ENCODE data around the gene CLEC19A.
"Not testable (repeated sequence)": the region's sequence is repeated elsewhere in the genome, so short reads cannot be mapped to it uniquely, and the experiment has no call there.

CLEC19A gene

DNA sequence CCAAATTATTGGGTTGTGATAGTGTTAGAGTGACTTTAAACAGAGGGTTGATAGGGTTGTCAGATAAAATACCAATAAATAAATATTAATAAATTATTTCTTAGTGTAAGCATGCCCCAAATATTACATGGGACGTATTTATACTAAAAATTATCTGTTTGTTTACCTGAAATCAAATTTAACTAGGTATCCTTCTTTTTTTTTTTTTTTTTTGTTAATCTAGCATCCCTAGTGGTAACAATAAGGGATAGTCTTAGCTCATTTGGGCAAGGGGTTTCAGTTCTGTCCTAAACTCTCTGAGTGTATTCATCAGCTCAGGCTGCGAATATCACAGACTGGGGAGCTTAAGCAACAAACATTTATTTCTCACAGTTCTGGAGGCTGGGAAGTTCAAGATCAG lies 1.3 kb downstream of the CLEC19A start:
- DNase-seq (ENCODE audit: low spot score) = no peak

DNA sequence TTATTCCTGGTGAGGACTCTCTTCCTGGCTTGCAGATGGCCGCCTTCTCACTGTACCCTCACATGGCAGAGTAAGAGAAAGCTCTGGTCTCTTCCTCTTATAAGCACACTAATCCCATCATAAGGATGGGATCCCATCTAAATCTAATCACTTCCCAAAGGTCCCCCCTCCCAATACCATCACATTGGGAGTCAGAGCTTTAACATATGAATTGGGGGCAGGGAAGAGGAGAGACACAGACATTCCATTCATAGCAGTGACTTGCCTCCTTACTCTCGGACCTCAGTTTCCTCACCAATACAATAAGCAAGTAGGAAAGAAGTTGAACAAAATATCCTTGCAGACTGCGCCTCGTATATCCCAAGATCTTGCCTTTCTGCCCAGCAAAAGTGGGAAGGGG lies 1.7 kb downstream of the CLEC19A start:
- DNase-seq (ENCODE audit: low spot score) = no peak

DNA sequence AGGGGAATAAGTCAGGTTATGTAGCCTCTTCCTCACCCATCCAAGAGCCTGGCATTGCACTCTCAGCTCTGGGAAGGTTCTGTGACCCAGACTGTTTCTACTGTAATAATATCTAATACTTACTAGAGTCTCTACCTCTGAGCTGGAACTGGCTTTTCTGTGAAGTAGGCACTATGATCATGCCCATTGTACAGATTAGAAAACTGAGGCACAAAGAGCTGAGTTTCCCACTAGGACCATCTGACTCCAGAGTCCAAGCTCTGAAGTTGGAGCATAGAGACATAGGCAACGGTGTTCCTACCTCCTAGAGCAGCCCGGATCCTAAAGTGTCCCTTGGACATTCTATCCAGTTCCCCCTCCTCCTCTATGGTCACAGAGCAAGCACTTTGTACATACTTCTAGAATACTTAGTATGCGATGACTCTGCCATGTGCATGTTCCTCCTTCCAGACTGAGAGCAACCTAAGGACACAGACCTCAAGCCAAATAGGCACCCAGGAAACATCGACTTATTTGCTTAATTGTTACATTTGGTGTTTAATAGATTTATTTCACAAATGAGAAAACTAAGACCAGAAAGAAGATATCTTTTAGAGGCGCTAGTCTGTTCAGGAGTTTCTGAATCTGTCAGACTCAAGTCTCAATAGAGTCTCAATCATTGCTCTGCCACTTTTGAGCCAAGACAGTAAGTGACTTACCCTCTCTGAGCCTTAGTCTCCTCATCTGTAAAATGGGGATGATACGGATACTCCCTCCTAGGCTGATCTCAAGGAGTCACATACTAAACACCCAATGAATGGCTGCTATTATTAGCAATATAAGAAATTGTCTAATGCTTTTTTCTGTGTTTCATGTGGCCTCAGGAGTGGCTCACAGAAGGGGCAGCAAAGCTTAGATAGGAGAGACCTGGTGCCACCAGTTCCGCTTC lies 3.6 kb downstream of the CLEC19A start:
- DNase-seq (ENCODE audit: low spot score) = no peak

DNA sequence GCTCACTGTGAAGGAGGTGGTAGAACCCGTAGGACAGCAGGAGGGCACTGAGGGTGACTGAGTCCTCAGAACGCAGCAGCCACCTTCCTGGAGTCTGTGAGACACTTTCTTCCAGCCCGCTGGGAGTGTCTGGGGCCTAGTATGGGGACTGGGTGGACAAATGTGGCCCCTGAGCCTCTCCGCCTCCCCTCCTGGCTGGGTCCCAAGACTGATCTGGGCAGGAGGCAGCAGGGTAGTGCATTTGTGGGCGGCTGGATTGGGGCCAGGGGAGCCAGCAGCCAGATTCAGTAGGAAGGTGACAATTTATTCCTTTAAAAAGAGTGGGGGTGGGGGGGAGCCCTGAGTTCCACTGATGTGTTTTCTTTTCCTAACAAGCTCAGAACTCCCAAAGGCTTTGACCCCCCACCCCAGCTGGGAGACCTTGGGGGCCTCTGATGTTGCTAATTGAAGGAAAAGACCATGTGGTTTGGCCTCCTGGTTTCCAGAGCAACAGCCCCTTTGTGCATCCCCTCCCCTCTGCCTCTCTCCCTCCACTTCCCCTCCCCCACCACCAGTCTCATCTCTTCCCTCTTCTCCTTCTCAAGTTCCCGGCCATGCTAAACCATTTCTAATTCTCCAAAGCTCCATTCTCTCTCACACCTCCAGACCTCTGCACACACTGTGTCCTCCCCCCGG lies 4.4 kb downstream of the CLEC19A start:
- no peak for DNase-seq (ENCODE audit: low spot score)

DNA sequence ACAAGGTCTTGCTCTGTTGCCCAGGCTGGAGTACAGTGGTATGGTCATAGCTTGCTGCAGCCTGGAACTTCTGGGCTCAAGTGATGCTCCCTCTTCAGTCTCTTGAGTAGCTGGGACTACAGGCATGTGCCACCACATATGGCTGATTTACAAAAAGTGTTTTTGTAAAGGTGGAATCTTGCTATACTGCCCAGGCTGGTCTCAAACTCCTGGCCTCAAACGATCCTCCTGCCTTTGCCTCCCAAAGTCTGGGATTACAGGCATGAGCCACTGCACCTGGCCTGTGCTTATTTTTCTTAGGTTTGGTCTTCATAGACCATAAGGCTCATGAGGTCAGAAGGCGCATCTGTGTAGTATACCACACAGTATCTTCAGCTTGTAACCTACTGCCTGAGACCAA lies 5.3 kb downstream of the CLEC19A start:
- no peak for DNase-seq (ENCODE audit: low spot score)

DNA sequence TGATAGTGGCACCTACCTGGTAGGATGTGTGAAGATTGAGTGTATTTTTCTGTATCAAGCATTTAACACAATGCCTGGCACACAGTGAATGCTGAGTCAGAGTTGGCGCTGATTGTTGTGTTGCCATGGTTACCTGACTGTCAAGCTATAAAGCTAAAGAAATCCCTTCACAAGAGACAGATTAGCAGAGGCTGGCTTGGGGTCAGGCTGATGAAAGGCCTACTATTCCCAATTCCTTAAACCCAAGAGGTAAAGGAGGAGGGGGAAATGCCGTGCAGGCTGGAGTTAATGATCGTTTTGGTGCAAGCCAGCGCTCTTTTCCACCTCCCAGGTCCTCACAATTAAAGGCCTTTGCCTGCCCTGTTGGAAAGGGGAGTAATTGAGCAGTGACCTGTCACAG lies 5.9 kb downstream of the CLEC19A start:
- no peak for DNase-seq (ENCODE audit: low spot score)

DNA sequence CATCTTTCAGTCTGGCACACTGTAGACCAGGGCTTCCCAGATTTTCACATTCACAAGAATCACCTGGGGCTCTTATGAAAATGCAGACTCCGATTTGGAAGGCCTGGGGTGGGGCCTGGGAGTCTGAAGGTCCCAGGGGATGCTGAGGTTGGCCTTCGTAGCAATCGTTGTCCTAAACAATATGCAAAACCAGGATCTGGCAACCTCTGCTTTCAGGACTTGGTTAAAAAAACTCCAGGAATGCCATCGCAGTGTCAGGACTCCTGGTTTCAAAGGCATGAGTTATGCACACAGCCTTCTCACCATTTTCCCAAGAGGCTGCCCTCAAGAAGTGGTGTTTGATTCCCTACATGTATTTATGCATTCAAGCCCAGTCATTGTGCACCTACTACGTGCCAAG lies 6.7 kb downstream of the CLEC19A start:
- no peak for DNase-seq (ENCODE audit: low spot score)

DNA sequence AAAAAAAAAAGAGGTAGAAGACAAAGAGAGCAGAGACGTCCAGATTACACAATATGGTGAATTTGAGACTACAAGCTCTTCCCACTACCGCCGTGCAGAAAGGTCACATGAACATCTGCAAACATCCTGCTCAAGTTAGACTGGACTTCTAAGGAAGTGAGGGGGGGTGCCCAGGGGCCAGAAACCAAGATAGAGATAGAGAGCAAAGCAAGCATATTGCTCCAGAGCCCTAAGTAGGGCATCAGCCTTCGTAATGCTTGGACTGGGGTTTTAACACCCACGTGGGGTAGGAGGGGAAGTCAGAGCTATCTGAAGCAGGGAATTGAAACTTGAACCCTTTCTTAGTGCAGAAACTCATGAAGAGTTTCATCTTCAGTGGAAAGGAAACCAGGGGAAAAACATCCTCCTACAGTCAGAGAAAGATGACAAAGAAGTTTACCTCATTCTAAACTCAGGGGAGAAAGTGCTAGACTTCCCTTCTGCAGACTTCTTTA lies 8.7 kb downstream of the CLEC19A start:
- DNase-seq (ENCODE audit: low spot score) = no peak

DNA sequence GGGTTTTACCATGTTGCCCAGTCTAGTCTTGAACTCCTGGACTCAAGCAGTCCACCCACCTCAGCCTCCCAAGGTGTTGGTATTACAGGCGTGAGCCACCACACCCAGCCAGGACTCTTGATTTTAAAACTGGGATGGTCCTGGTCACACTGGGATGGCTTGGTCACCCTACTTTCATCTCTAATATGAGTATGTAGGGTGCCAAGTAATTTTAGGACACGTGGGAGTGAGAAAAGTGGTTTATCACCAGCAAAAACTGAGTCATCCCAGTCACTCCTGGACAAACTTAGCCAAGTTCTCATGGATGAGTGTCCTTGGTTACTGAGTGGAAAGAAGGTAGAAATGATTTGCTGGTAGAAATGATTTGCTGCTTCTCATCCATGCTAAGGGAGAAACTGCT lies 9.9 kb downstream of the CLEC19A start:
- no peak for DNase-seq (ENCODE audit: low spot score)

DNA sequence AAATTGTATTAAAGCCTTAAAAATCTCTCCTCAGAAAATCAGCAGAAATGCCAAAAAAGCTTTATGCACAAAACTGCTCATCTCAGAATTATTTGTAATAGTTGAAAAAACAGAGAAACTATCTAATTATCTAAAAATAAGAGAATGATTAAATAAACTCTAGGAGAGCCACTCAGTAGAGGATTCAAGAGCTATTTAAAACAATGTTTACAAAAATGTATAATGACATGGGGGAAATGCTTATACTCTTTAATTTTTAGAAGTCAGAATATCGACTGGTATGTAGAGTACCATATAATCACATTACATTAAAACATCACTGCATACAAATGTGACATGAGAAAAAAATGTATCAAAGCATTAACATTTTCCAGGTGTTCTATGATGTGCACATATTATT lies 11.9 kb downstream of the CLEC19A start:
- DNase-seq (ENCODE audit: low spot score) = no peak

DNA sequence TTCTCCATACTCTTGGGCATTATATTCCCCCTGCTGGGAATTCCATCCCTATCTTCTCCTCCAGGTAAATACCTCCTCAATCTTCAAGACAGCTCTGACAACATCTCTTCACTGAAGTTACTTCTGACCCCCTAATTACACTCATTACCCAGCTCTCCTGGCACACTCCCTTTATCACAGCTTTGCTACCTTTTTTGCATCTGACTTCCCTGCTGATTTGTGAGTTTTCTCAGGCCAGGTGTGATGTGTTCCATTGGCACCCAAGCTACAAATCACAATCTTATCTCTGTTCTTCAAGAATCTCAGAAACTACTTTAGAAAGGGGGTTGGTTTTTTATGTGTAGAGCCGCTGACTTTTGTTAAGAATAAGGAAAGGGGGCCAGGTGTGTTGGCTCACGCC lies 14.0 kb downstream of the CLEC19A start:
- no peak for DNase-seq (ENCODE audit: low spot score)

DNA sequence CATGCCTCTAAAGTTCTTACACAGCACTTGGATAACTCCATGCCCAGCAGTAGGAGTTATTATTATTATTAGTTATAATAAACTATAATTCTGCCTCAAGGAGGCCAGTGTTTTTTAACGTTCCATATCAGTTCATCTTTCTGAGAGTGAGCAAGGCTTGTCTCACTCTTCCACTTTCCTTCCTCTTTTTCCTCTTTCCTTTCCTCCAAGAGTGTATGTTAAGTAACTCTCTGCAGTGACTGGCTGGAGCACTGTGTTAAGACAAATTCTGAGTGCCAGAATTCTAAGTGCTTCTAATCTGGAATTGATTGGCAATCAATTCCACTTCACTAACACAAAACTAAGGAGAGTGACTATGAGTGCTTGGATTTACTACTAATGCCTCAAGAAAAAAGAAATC lies 16.4 kb downstream of the CLEC19A start:
- DNase-seq (ENCODE audit: low spot score) = no peak

DNA sequence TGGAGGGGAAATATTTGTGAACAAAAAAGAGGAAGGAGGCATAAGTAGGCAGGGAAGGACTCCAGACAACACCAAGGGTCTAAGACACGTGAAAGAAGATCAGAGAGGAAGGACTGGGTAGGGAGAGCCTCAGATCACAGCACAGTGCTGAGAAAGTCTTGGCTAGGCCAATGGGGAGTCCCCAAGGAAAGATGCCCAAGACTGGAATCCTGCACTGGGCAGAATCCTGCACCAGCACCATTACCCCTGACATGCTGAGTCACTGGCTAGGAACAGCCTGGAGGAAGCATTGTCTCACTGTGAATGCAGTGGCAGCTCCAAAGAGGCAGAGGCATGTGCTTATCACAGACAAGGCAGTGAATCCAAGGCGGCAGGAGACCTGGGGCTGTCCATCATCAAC lies 19.2 kb downstream of the CLEC19A start:
- DNase-seq (ENCODE audit: low spot score) = no peak

DNA sequence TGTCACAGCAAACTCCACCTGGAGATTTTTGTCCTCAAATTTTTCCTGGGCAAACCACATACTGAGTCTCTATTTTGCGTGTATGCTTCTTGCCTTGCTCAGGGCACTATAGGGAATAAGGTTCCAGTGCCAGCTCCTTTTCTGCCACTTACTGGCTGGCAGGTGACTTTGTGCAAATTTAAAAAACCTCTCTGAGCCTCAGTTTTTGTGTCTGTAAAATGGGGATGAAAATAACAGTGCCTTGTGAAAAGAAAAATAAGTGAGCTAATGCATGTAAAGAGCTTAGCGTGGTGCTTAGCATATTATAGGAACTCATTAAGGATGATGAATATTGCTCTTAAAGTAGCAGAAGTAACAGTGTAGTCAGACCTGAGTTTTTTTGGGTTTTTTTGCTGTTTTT lies 19.9 kb downstream of the CLEC19A start:
- no peak for DNase-seq (ENCODE audit: low spot score)

DNA sequence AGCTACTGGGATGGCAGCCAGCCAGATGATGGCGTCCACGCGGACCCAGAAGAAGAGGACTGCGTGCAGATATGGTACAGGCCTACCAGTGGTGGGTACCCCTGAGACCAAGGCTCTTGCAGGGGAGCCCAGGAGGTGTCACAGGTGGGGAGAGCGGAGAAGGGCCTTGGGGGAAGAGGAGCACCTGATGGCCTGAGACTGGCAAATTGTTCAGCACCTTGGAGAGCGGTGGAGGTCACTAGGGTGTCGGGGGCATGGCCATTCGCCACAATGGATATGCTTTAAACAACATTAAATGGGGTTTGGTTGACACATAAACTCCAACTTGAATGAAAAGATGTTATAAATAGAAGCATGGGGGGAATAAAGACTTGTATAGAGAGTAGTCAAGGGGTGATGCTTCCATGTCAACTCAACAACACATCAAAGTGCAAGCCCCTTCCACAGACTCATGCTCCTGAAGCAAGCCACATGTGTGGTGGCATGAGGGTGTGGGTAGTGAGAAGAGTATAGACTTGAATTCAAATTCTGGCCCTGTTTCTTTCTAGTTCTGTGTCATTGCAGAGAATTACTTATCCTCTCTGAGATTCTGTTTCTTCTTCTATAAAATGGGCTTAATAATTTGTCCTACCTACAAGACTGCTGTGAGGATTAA lies 22.2 kb downstream of the CLEC19A start:
- DNase-seq (ENCODE audit: low spot score) = no peak

DNA sequence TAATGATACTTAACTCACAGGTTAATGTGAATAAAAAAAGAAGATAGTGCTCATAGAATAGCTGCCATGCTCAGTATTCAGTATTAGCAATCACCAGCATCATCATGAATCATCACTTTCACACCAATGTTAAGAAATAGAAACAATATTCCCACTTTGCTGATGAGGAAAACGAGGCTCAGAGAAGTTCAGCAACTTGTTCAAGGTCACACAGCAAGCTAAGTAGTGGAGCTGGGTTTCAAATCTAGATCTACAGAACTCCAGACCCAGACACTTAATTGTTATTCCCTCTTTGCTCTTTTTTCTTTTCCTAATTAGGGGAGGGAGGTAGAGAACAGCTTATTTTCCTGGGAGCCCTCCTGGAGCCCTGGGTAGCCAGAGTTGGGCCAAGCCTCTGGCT lies 22.9 kb downstream of the CLEC19A start:
- no peak for DNase-seq (ENCODE audit: low spot score)

DNA sequence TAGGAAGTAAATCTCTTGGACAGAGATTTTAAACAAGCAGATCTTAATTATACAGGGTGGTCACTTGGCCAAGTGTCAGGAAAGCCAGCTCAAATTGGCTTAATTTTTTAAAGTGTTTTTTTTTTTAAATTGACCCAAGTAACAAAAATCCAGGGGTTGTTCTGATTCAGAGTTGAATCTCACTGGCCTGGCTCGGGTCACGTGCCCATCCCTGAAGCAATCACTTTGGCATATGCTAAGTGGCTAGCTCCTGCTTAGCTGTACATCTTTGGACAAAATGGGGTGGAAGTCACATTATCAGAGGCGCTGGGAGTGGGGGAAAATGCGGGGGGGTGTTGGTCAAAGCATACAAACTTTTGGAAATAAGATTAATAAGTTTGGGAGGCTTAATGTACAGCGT lies 23.6 kb downstream of the CLEC19A start:
- no peak for DNase-seq (ENCODE audit: low spot score)

DNA sequence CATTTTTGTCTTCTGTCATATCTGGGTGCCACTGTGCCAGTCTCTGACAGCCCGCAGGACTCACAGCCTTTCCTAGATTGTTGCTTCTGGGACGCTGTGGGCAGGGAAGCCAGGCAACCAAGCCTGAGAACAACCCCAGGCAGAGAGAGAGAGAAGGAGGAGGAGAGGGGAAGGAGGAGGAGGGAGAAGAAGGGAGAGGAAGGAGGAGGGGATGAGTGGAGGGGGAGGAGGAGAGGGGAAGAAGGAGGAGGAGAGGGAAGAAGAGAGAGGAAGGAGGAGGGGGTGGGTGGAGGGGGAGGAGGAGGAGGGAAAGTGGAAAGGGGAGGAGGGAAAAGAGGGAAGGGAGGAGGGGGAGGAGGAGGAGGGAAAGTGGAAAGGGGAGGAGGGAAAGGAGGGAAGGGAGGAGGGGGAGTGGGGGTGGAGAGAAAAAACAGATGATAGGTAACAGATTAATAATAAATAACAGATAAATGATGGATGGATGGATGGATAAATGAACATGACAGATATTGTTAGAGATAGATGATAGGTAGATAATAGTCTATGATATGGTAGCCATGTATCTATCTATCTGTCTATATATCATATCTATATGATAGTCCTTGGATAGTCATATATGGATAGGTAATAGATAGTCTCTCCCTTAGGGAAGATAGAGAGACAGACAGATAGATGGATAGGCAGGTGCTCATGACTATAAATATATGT lies 29.3 kb downstream of the CLEC19A start:
- DNase-seq (ENCODE audit: low spot score) = no peak

DNA sequence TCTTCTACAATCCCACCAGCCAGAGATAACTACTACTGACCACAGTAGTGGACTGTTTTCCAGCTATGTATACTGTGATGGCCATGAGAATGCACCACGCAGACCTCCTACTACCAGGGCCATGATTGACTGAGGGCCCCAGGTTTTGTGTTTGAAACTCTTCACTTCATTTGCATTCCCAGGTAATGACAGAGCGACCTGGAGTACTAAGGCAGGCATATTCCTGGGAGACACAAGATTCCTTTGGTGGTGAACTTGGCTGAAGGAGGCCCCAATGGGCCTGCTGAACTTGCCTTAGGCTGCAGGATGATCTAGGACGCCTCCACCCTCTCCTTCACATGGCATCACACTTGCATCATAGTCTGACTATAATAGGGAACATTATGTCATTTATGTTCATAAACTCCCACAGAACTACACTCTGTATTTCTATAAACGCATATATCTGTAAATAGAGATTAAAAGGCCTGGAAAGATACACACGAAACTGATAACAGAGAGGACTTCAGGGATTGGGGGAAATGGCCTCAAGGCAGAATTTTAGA lies 30.4 kb downstream of the CLEC19A start:
- no peak for DNase-seq (ENCODE audit: low spot score)

DNA sequence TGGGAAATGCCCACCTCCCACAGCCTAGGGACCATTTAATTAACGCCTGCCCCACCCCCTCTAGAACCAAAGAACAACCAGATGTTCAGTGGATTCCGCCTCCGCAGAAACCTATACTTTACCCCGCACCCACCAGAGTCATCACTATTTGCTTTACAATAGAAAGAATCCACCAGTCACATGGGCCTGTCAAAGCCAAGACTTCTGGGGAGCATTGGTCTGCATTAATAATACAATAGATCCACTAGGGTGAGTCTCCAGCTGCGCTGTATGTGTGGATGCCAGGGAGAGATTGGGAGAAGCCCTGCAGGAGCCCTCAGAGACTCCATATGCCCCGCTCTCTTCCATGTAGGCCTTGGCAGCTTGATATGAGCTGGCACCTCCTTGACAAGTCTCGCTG lies 31.3 kb downstream of the CLEC19A start:
- no peak for DNase-seq (ENCODE audit: low spot score)

DNA sequence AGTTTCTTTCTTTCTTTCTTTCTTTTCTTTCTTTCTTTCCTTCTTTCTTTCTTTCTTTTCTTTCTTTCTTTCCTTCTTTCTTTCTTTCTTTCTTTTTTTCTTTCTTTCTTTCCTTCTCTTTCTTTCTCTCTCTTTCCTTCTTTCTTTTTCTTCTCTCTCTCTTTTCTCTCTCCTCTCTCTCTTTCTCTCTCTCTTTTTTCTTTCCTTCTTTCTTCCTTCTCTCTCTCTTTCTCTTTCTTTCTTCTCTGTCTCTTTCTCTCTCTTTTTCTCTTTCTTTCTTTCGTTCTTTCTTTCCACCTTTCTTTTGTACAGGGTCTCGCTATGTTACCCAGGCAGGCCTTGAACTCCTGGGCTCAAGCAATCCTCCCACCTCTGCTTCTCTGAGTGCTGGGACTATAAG lies 35.7 kb downstream of the CLEC19A start:
- DNase-seq (ENCODE audit: low spot score) = not testable (repeated sequence)

DNA sequence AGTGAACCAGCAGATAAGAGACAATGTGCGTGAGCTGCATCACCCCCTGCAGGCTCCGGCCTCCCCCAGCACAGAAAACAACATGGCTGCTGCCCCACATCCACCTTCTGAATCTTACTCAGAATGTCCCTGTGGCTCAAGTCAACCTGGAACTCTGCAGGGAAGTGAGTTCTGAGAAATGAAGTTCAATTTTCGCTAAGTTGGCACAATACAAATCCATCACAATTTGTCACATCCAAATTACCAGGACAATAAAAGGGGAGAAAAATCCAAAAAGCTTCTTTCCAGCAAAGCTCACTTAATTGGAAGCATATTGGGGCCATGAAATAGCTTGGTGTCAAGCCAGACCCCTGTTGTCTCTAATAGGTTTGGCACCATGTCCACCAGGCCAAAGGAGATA lies 38.1 kb downstream of the CLEC19A start:
- no peak for DNase-seq (ENCODE audit: low spot score)
